HCT116 (cell line): Measurements from ENCODE around the gene FAM118B. TPM values are rescaled to one million over a fixed set of nuclear protein-coding genes. Genes with fewer than 3 reads are reported as not detected.

ENCODE experiments used
- ATAC-seq: fragments of 200-7000 bp; cut with Tn5 transposase; 2 replicates; pipeline ENCODE4 v1.9.1; 2020; ENCODE audit warnings: mild to moderate bottlenecking, moderate library complexity
- BruUV-seq: library from RNA; stranded (reverse); fragments of 400-500 nt; replicated peaks from 2 replicates; lab custom pipeline; 2021; lab: Mats Ljungman, UMichigan
- CTCF ChIA-PET: fragments of 300-600 bp; sonication (Branson Sonifier 250); formaldehyde crosslinking; loops from one replicate; lab custom pipeline; 2021; ENCODE audit warnings: antibody characterized with exemption; lab: Charles Lee
- POLR2A ChIA-PET: fragments of 300-600, 350-600 bp; sonication (Branson Sonifier 250); formaldehyde crosslinking; loops from one replicate; lab custom pipeline; 2021; ENCODE audit warnings: antibody characterized with exemption; lab: Charles Lee
- RAD21 ChIA-PET, 2 experiments: fragments of 300-600 bp; sonication (Branson Sonifier 250); formaldehyde crosslinking; loops; one replicate each; lab custom pipeline; 2023; ENCODE audit warnings: low total read pairs in 2 of 2; ENCODE audit not compliant: uncharacterized antibody in 2 of 2, unreplicated experiment in 2 of 2, low non-redundant PET in 1 of 2; lab: Charles Lee
- DNase-seq: peaks from one replicate; pipeline ENCODE4 v3.0.0-alpha.2; 2010; ENCODE audit warnings: low read depth, low spot score
- H2AFZ ChIP-seq: fragments of 200-600 bp; shearing (Covaris generic), sonication (generic); 2 replicates; pipeline ENCODE4 v1.6.1; 2017; ENCODE audit warnings: low read depth, mixed run types, mixed read lengths, antibody characterized with exemption, low read length; ENCODE audit not compliant: poor library complexity, severe bottlenecking
- H3K27ac ChIP-seq: 2 replicates; pipeline ENCODE4 v1.5.1; 2012; ENCODE audit warnings: low read depth, low read length
- H3K27me3 ChIP-seq: fragments of 200-600 bp; sonication (generic); 2 replicates; pipeline ENCODE4 v1.6.1; 2016; ENCODE audit warnings: mixed run types, low read length, mixed read lengths; ENCODE audit not compliant: insufficient read depth
- H3K36me3 ChIP-seq, 2 experiments: fragments of 200-500 bp in 1 of 2; fragments of 200-600 bp in 1 of 2; sonication (Bioruptor generic) in 1 of 2; sonication (generic) in 1 of 2; 2 replicates each; pipeline versions ENCODE4 v1.5.1 to v1.6.1; 2014 to 2016; ENCODE audit warnings: low read length in 2 of 2, inconsistent platforms in 1 of 2, mixed read lengths in 1 of 2, mixed run types in 1 of 2; ENCODE audit not compliant: insufficient read depth in 2 of 2, control insufficient read depth in 1 of 2
- H3K4me1 ChIP-seq, 2 experiments: fragments of 200-600 bp in 1 of 2; sonication (generic) in 1 of 2; 2 replicates each; pipeline versions ENCODE4 v1.5.1 to v1.6.1; 2012 to 2017; ENCODE audit warnings: low read length in 2 of 2, inconsistent platforms in 1 of 2, mild to moderate bottlenecking in 1 of 2, mixed read lengths in 1 of 2, mixed run types in 1 of 2, moderate library complexity in 1 of 2; ENCODE audit not compliant: insufficient read depth in 2 of 2, control insufficient read depth in 1 of 2
- H3K4me2 ChIP-seq: fragments of 200-600 bp; sonication (generic); 2 replicates; pipeline ENCODE4 v1.6.1; 2017; ENCODE audit warnings: mixed run types, low read length, mixed read lengths
- H3K4me3 ChIP-seq, 2 experiments: fragments of 200-600 bp in 1 of 2; sonication (generic) in 1 of 2; replicated peaks in 1 of 2; 2 replicates each; pipeline ENCODE4 v1.5.1; 2011 to 2016; ENCODE audit warnings: low read length in 2 of 2, control low read depth in 1 of 2, low read depth in 1 of 2, mild to moderate bottlenecking in 1 of 2, mixed read lengths in 1 of 2, mixed run types in 1 of 2
- H3K79me2 ChIP-seq: fragments of 200-600 bp; sonication (generic); 2 replicates; pipeline ENCODE4 v1.6.1; 2017; ENCODE audit warnings: mild to moderate bottlenecking, mixed run types, low read length, moderate library complexity, mixed read lengths; ENCODE audit not compliant: insufficient read depth
- H3K9ac ChIP-seq: fragments of 200-600 bp; sonication (generic); 2 replicates; pipeline ENCODE4 v1.6.1; 2016; ENCODE audit warnings: low read length, mixed read lengths
- H3K9me2 ChIP-seq: fragments of 200-600 bp; sonication (generic), shearing (Covaris generic); 2 replicates; pipeline ENCODE4 v1.6.1; 2017; ENCODE audit warnings: mixed run types, mild to moderate bottlenecking, moderate library complexity; ENCODE audit not compliant: insufficient read depth
- H3K9me3 ChIP-seq, 2 experiments: fragments of 200-500 bp in 1 of 2; fragments of 200-600 bp in 1 of 2; sonication (Bioruptor generic) in 1 of 2; sonication (generic) in 1 of 2; 2 replicates each; pipeline ENCODE4 v1.6.1; 2014 to 2017; ENCODE audit warnings: low read length in 2 of 2, mixed read lengths in 2 of 2, inconsistent platforms in 1 of 2, low read depth in 1 of 2, mild to moderate bottlenecking in 1 of 2, mixed run types in 1 of 2, moderate library complexity in 1 of 2; ENCODE audit not compliant: control insufficient read depth in 1 of 2, insufficient read depth in 1 of 2
- H4K20me1 ChIP-seq: fragments of 200-600 bp; sonication (generic), shearing (Covaris generic); 2 replicates; pipeline ENCODE4 v1.6.1; 2017; ENCODE audit warnings: mixed run types, mild to moderate bottlenecking, moderate library complexity; ENCODE audit not compliant: insufficient read depth
- EGR1 ChIP-seq: IDR thresholded peaks from 2 replicates; pipeline ENCODE4 v1.6.1; 2012; ENCODE audit warnings: low read depth
- EZH2 ChIP-seq: fragments of 200-600 bp; sonication (generic); IDR thresholded peaks from 2 replicates; pipeline ENCODE4 v1.6.1; 2017; ENCODE audit warnings: antibody characterized with exemption, mixed run types
- EZH2phosphoT487 ChIP-seq: fragments of 200-600 bp; IDR thresholded peaks from 2 replicates; pipeline ENCODE4 v1.6.1; 2018; ENCODE audit warnings: antibody characterized with exemption, borderline replicate concordance
- FOSL1 ChIP-seq: IDR thresholded peaks from 2 replicates; pipeline ENCODE4 v1.6.1; 2012; ENCODE audit warnings: low read depth
- JUND ChIP-seq: IDR thresholded peaks from 2 replicates; pipeline ENCODE4 v1.6.1; 2012
- MAX ChIP-seq: IDR thresholded peaks from 2 replicates; pipeline ENCODE4 v1.6.1; 2012
- POLR2A ChIP-seq: IDR thresholded peaks from 2 replicates; pipeline ENCODE4 v1.7.0; 2011; ENCODE audit warnings: borderline replicate concordance; ENCODE audit not compliant: insufficient read depth, insufficient read length; ENCODE audit errors: extremely low read depth
- POLR2AphosphoS5 ChIP-seq: IDR thresholded peaks from 2 replicates; pipeline ENCODE4 v1.6.1; 2011; ENCODE audit warnings: mild to moderate bottlenecking, low read depth, low read length, moderate library complexity
- RAD21 ChIP-seq: IDR thresholded peaks from 2 replicates; pipeline ENCODE4 v1.6.1; 2012; ENCODE audit warnings: low read depth, mild to moderate bottlenecking
- SIN3A ChIP-seq: IDR thresholded peaks from 2 replicates; pipeline ENCODE4 v1.6.1; 2012; ENCODE audit warnings: low read depth
- SP1 ChIP-seq: IDR thresholded peaks from 2 replicates; pipeline ENCODE4 v1.6.1; 2012; ENCODE audit warnings: low read depth
- SRF ChIP-seq: IDR thresholded peaks from 2 replicates; pipeline ENCODE4 v1.6.1; 2012; ENCODE audit warnings: low read depth
- TCF7L2 ChIP-seq: IDR thresholded peaks from 2 replicates; pipeline ENCODE4 v1.7.0; 2011; ENCODE audit warnings: borderline replicate concordance, inconsistent platforms; ENCODE audit not compliant: insufficient read depth, insufficient read length; ENCODE audit errors: extremely low read depth
- YY1 ChIP-seq: IDR thresholded peaks from 2 replicates; pipeline ENCODE4 v1.6.1; 2011; ENCODE audit warnings: low read length, low read depth, moderate library complexity, mild to moderate bottlenecking; ENCODE audit not compliant: insufficient replicate concordance; ENCODE audit errors: extremely low read depth
- ZNF274 ChIP-seq: fragments of 200-500 bp; sonication (Bioruptor generic); IDR thresholded peaks from 2 replicates; pipeline ENCODE4 v1.6.1; 2014; ENCODE audit warnings: mild to moderate bottlenecking, low read depth, low read length, inconsistent platforms
- intact Hi-C: fragments of 100-400 bp; cut with micrococcal nuclease; formaldehyde crosslinking; loops from 2 replicates; pipeline ENCODE4 v1.10.0; 2022
- total RNA-seq: library from RNA; stranded (reverse); gene quantifications from one replicate; pipeline ENCODE4 v1.2.1, GENCODE V29; 2021; ENCODE audit not compliant: unreplicated experiment
- TF ChIP-seq, protein P1 (sequence below), 3 experiments: fragments of 200-600 bp in 1 of 3; sonication (generic) in 1 of 3; IDR thresholded peaks in 2 of 3; conservative IDR thresholded peaks in 1 of 3; 2 replicates each; pipeline ENCODE4 v1.5.1; 2012 to 2017; ENCODE audit warnings: low read depth in 2 of 3, low read length in 2 of 3, antibody characterized with exemption in 1 of 3, borderline replicate concordance in 1 of 3, control low read depth in 1 of 3, mild to moderate bottlenecking in 1 of 3, mixed read lengths in 1 of 3, mixed run types in 1 of 3, moderate library complexity in 1 of 3; ENCODE audit not compliant: insufficient read depth in 1 of 3

The FAM118B gene
- total RNA-seq, 1 experiment from 2014 or later = 12.8 TPM

- DNase-seq = no peak
- intact Hi-C loops = no loop called here
Measured at GRCh38 chr11:126214441-126214840, 2.9 kb downstream of the FAM118B start.

GRCh38 chr11:126214841-126215240 lies 3.3 kb downstream of the FAM118B start:
- BruUV-seq = no TSS peak

More at GRCh38 chr11:126214441-126214840, 2.9 kb downstream of the FAM118B start:
- H3K27me3 ChIP-seq = no peaks in the 10 kb centered on the region
- H2AFZ ChIP-seq = no peak overlapping the region
- peaks cover 4 to 14% of the 10 kb centered on the region in 2 experiments; a peak in 3 of 4 replicates for H3K4me1 ChIP-seq
- peaks cover 0 to 3% of the 10 kb centered on the region in 2 experiments; a peak in 1 of 4 replicates for H3K36me3 ChIP-seq
- CTCF ChIA-PET = no interaction called here
- POLR2A ChIA-PET = no interaction called here
- H3K27ac ChIP-seq = no peak overlapping the region
- no TSS peak for BruUV-seq
- H3K9ac ChIP-seq = no peak overlapping the region
- RAD21 ChIA-PET = interaction anchor here in 1 of 2 experiments (0.7 kb wide), 1 partner anchor 135 kb away, joined by 3 read pairs; no protein-coding TSS in a partner anchor
- H3K4me2 ChIP-seq = no peak overlapping the region
- no peaks in the 10 kb centered on the region for H3K9me2 ChIP-seq
- H3K9me3 ChIP-seq = no peaks in the 10 kb centered on the region
- TF ChIP-seq SP1 (no peak), POLR2A (no peak)
- TF ChIP-seq, all 23 proteins: peak for 0
- no peaks in the 10 kb centered on the region for H4K20me1 ChIP-seq
- H3K79me2 ChIP-seq = peaks cover 87% of the 10 kb centered on the region
- no peak for ATAC-seq
- H3K4me3 ChIP-seq = no peak overlapping the region

More at GRCh38 chr11:126214841-126215240, 3.3 kb downstream of the FAM118B start:
- Histone ChIP-seq H3K9me3 (no peaks in the 10 kb centered on the region), H3K27ac (no peak overlapping the region), H3K27me3 (no peaks in the 10 kb centered on the region), H2AFZ (no peak overlapping the region), H3K9ac (no peak overlapping the region), H3K36me3 (no peaks in the 10 kb centered on the region; a peak in 1 of 4 replicates), H3K4me1 (peaks cover 4 to 14% of the 10 kb centered on the region in 2 experiments; a peak in 3 of 4 replicates), H3K4me3 (no peak overlapping the region), H3K79me2 (peaks cover 89% of the 10 kb centered on the region), H3K9me2 (no peaks in the 10 kb centered on the region), H3K4me2 (no peak overlapping the region), H4K20me1 (no peaks in the 10 kb centered on the region)
- DNase-seq (no peak), ATAC-seq (no peak)
- TF ChIP-seq EZH2phosphoT487 = no peak
- no peak for TF ChIP-seq TCF7L2
- no peak for TF ChIP-seq EZH2
- no peak for TF ChIP-seq MAX
- TF ChIP-seq, protein P1, sequence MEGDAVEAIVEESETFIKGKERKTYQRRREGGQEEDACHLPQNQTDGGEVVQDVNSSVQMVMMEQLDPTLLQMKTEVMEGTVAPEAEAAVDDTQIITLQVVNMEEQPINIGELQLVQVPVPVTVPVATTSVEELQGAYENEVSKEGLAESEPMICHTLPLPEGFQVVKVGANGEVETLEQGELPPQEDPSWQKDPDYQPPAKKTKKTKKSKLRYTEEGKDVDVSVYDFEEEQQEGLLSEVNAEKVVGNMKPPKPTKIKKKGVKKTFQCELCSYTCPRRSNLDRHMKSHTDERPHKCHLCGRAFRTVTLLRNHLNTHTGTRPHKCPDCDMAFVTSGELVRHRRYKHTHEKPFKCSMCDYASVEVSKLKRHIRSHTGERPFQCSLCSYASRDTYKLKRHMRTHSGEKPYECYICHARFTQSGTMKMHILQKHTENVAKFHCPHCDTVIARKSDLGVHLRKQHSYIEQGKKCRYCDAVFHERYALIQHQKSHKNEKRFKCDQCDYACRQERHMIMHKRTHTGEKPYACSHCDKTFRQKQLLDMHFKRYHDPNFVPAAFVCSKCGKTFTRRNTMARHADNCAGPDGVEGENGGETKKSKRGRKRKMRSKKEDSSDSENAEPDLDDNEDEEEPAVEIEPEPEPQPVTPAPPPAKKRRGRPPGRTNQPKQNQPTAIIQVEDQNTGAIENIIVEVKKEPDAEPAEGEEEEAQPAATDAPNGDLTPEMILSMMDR (IDR thresholded peaks at IDR 0.05 in 2 of 3, conservative IDR thresholded peaks at IDR 0.05 in 1 of 3; ENCODE audit: borderline replicate concordance in 1 of 3, insufficient read depth in 1 of 3, low read depth in 2 of 3, low read length in 2 of 3) = no peak
- no peak for TF ChIP-seq JUND
- TF ChIP-seq POLR2AphosphoS5 = no peak
- TF ChIP-seq SRF = no peak
- no peak for TF ChIP-seq SIN3A
- TF ChIP-seq POLR2A = no peak
- TF ChIP-seq ZNF274 = no peak
- no peak for TF ChIP-seq RAD21
- no peak for TF ChIP-seq YY1
- no peak for TF ChIP-seq EGR1
- no peak for TF ChIP-seq FOSL1
- intact Hi-C loops = no loop called here
- POLR2A ChIA-PET = no interaction called here
- CTCF ChIA-PET = no interaction called here
- RAD21 ChIA-PET = interaction anchor here in 1 of 2 experiments (0.7 kb wide), 1 partner anchor 136 kb away, joined by 3 read pairs; no protein-coding TSS in a partner anchor
